H1 (cell line): ENCODE measurements around the gene CHSY1.

Experiments used
- EP300 ChIP-seq, 2 experiments: IDR thresholded peaks; 1 replicate in 1 of 2; 2 replicates in 1 of 2; pipeline ENCODE4 v1.6.1; 2011 to 2012; ENCODE audit warnings: low read depth in 2 of 2, low read length in 2 of 2, mild to moderate bottlenecking in 2 of 2, borderline replicate concordance in 1 of 2, inconsistent platforms in 1 of 2, moderate library complexity in 1 of 2
- EZH2 ChIP-seq: fragments of 200-600 bp; sonication (generic); IDR thresholded peaks from 2 replicates; pipeline ENCODE4 v1.7.1; 2012; ENCODE audit warnings: low read depth, mild to moderate bottlenecking, moderate library complexity, low read length, inconsistent platforms; ENCODE audit not compliant: severe bottlenecking
- JUN ChIP-seq: IDR thresholded peaks from 2 replicates; pipeline ENCODE4 v1.6.1; 2011; ENCODE audit warnings: low read depth, mild to moderate bottlenecking, improper control_type of control experiment, low read length
- JUND ChIP-seq: IDR thresholded peaks from 2 replicates; pipeline ENCODE4 v1.6.1; 2011; ENCODE audit warnings: mild to moderate bottlenecking, improper control_type of control experiment, low read length
- POLR2A ChIP-seq, 2 experiments: IDR thresholded peaks; 1 replicate in 1 of 2; 2 replicates in 1 of 2; pipeline ENCODE4 v1.6.1; 2011; ENCODE audit warnings: low read depth in 2 of 2, low read length in 2 of 2, mild to moderate bottlenecking in 2 of 2; ENCODE audit errors: control extremely low read depth in 1 of 2
- SP1 ChIP-seq: IDR thresholded peaks from 2 replicates; pipeline ENCODE4 v1.6.1; 2011; ENCODE audit warnings: low read depth, low read length
- TF ChIP-seq, protein P1 (sequence below), 3 experiments: IDR thresholded peaks; 1 replicate in 2 of 3; 2 replicates in 1 of 3; pipeline versions ENCODE4 v1.5.1 to v1.6.1; 2011; ENCODE audit warnings: low read length in 3 of 3, mild to moderate bottlenecking in 3 of 3, inconsistent platforms in 2 of 3, low read depth in 1 of 3, moderate library complexity in 1 of 3; ENCODE audit not compliant: insufficient read depth in 1 of 3; ENCODE audit errors: control extremely low read depth in 1 of 3

- TF ChIP-seq EZH2 (no peak), SP1 (no peak), POLR2A (IDR thresholded peaks at IDR 0.05; ENCODE audit: control extremely low read depth in 1 of 2, low read depth in 2 of 2, low read length in 2 of 2) (peak in 1 of 2 experiments; percentile 51; a peak in 2 of 3 replicates), JUN (no peak), JUND (no peak), EP300 (IDR thresholded peaks at IDR 0.05; ENCODE audit: borderline replicate concordance in 1 of 2, low read depth in 2 of 2, low read length in 2 of 2) (no peak)
- TF ChIP-seq, protein P1, sequence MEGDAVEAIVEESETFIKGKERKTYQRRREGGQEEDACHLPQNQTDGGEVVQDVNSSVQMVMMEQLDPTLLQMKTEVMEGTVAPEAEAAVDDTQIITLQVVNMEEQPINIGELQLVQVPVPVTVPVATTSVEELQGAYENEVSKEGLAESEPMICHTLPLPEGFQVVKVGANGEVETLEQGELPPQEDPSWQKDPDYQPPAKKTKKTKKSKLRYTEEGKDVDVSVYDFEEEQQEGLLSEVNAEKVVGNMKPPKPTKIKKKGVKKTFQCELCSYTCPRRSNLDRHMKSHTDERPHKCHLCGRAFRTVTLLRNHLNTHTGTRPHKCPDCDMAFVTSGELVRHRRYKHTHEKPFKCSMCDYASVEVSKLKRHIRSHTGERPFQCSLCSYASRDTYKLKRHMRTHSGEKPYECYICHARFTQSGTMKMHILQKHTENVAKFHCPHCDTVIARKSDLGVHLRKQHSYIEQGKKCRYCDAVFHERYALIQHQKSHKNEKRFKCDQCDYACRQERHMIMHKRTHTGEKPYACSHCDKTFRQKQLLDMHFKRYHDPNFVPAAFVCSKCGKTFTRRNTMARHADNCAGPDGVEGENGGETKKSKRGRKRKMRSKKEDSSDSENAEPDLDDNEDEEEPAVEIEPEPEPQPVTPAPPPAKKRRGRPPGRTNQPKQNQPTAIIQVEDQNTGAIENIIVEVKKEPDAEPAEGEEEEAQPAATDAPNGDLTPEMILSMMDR (IDR thresholded peaks at IDR 0.05; ENCODE audit: control extremely low read depth in 1 of 3, insufficient read depth in 1 of 3, low read depth in 1 of 3, low read length in 3 of 3): no peak
Measured at GRCh38 chr15:101277038-101277822, 25.4 kb upstream of the CHSY1 start, which contains the start of gene SELENOS.
